HepG2 (cell line): ENCODE data around the gene MRPS7. TPM values are rescaled to one million over a fixed set of nuclear protein-coding genes. Genes with fewer than 3 reads are reported as not detected.

Experiments
- CENPT ChIP-seq: sonication (generic); formaldehyde crosslinking; IDR thresholded peaks from 2 replicates; pipeline ENCODE4 v1.8.0; 2022; ENCODE audit warnings: low read depth, mild to moderate bottlenecking, moderate library complexity, missing genetic modification reagents
- HDAC2 ChIP-seq: sonication (generic); formaldehyde crosslinking; IDR thresholded peaks from 2 replicates; pipeline ENCODE4 v1.4.0; 2020; ENCODE audit warnings: missing genetic modification reagents
- MED1 ChIP-seq: sonication (generic); formaldehyde crosslinking; IDR thresholded peaks from 2 replicates; pipeline ENCODE4 v1.4.0; 2020; ENCODE audit warnings: missing genetic modification reagents
- NFE2L2 ChIP-seq: fragments of 150-350 bp; IDR thresholded peaks from 2 replicates; pipeline ENCODE4 v1.6.1; 2014; ENCODE audit warnings: low read length
- SOX5 ChIP-seq: IDR thresholded peaks from 2 replicates; pipeline ENCODE4 v1.6.1; 2016; ENCODE audit warnings: borderline replicate concordance
- SRSF1 ChIP-seq: fragments of 200-400 bp; formaldehyde crosslinking; optimal IDR thresholded peaks from 2 replicates; pipeline ENCODE3; 2017; ENCODE audit warnings: mild to moderate bottlenecking, low read depth, low read length, moderate library complexity
- ZEB1 ChIP-seq: IDR thresholded peaks from 2 replicates; pipeline ENCODE4 v1.6.1; 2012; ENCODE audit warnings: mild to moderate bottlenecking, low read depth, inconsistent platforms; ENCODE audit not compliant: insufficient replicate concordance
- ZNF235 ChIP-seq: sonication (generic); formaldehyde crosslinking; IDR thresholded peaks from 2 replicates; pipeline ENCODE4 v1.8.1; 2023; ENCODE audit warnings: mild to moderate bottlenecking, missing genetic modification reagents, borderline replicate concordance
- ZNF251 ChIP-seq: sonication (generic); formaldehyde crosslinking; IDR thresholded peaks from 2 replicates; pipeline ENCODE4 v1.9.0; 2021; ENCODE audit warnings: mild to moderate bottlenecking, missing genetic modification reagents
- polyA plus RNA-seq, 8 experiments: library from polyadenylated mRNA; depleted of rRNA in 3 of 8; stranded (reverse) in 7 of 8; unstranded in 1 of 8; fragments of >200 nt; fragmentation: Illumina TruSeq in 4 of 8; extraction: Trizol in 4 of 8; gene quantifications; 2 replicates each; pipeline versions ENCODE4 v1.2.1 to v1.2.3, GENCODE V29; 2011 to 2016; ENCODE audit warnings: low read depth in 4 of 8, missing spikeins in 1 of 8, mixed read lengths in 1 of 8; ENCODE audit not compliant: insufficient read depth in 1 of 8
- total RNA-seq, 5 experiments: library from RNA; depleted of rRNA; stranded (reverse); fragments of >200 nt; fragmentation: Illumina TruSeq; extraction: Trizol; gene quantifications; 2 replicates each; pipeline ENCODE4 v1.2.3, GENCODE V29; 2016; ENCODE audit warnings: low read depth in 1 of 5
- TF ChIP-seq, protein P1 (sequence below): sonication (generic); formaldehyde crosslinking; IDR thresholded peaks from 2 replicates; pipeline ENCODE4 v1.5.1; 2020; ENCODE audit warnings: mild to moderate bottlenecking, missing genetic modification reagents, moderate library complexity
- TF ChIP-seq, protein P2 (sequence below): IDR thresholded peaks from 2 replicates; pipeline ENCODE4 v1.6.1; 2016; ENCODE audit warnings: low read depth, control low read depth
- TF ChIP-seq, protein P3 (sequence below): sonication (generic); formaldehyde crosslinking; conservative IDR thresholded peaks from 2 replicates; pipeline ENCODE4 v1.4.0; 2020; ENCODE audit warnings: mild to moderate bottlenecking, missing genetic modification reagents, moderate library complexity
- TF ChIP-seq, protein P4 (sequence below): sonication (generic); formaldehyde crosslinking; IDR thresholded peaks from 2 replicates; pipeline ENCODE4 v1.5.0; 2020; ENCODE audit warnings: mild to moderate bottlenecking, missing genetic modification reagents
- TF ChIP-seq, protein P5 (sequence below): sonication (generic); formaldehyde crosslinking; IDR thresholded peaks from 2 replicates; pipeline ENCODE4 v1.4.0; 2020; ENCODE audit warnings: missing genetic modification reagents
- TF ChIP-seq, protein P6 (sequence below): sonication (generic); formaldehyde crosslinking; IDR thresholded peaks from 2 replicates; pipeline ENCODE4 v1.5.1; 2020; ENCODE audit warnings: missing genetic modification reagents, mild to moderate bottlenecking, borderline replicate concordance

The MRPS7 gene
- total and polyA plus RNA-seq, 2 of the 13 experiments (the other 11 are each of a cell fraction or from before 2014, with no cell fraction given), result 97.0 to 162 TPM

DNA sequence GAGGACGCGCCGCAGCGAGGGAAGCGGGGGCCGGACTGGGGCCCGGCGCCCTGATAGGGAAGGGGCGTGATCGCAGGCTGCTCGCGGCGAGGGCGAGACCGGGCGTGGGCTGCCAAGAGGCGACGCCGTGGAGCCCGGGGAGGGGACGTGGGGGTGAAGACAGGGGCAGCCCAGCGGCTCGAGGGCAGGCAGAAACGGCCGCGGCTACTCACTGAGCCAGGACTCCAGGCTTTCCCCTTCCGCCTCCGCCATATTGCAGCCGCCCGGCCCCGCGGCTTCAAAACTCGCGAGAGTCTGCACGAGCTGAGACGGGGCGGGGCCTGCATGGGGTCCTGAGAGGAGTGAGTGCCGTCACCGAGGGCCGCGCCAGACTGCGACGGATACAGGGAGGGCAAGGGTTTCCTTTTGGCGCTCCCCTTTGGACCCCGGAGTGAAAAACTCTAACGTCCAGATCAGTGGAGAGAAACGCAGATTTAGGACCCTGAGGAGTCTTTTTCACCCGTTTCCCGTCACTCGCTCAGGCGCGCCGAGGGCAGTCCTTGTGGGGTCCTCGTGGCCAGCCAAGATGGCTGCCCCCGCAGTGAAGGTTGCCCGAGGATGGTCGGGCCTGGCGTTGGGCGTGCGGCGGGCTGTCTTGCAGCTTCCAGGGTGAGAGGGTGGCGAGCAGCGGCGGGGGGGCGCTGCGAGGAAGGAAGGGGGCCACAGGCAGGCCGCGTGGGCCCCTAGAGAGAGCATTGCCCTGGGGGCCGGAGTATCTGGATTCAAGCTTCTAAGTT is at the start of gene MRPS7, which contains the start of gene GGA3 (continued):
- TF ChIP-seq, protein P1, sequence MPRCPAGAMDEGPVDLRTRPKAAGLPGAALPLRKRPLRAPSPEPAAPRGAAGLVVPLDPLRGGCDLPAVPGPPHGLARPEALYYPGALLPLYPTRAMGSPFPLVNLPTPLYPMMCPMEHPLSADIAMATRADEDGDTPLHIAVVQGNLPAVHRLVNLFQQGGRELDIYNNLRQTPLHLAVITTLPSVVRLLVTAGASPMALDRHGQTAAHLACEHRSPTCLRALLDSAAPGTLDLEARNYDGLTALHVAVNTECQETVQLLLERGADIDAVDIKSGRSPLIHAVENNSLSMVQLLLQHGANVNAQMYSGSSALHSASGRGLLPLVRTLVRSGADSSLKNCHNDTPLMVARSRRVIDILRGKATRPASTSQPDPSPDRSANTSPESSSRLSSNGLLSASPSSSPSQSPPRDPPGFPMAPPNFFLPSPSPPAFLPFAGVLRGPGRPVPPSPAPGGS, result peak; percentile 78
- TF ChIP-seq SOX5 (CRISPR knock-in tag), result peak; percentile 40; the same call in 1 of the 2 replicates
- TF ChIP-seq, protein P2, sequence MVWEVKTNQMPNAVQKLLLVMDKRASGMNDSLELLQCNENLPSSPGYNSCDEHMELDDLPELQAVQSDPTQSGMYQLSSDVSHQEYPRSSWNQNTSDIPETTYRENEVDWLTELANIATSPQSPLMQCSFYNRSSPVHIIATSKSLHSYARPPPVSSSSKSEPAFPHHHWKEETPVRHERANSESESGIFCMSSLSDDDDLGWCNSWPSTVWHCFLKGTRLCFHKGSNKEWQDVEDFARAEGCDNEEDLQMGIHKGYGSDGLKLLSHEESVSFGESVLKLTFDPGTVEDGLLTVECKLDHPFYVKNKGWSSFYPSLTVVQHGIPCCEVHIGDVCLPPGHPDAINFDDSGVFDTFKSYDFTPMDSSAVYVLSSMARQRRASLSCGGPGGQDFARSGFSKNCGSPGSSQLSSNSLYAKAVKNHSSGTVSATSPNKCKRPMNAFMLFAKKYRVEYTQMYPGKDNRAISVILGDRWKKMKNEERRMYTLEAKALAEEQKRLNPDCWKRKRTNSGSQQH (CRISPR knock-in tag), result 0 out of 2 replicates have a peak, but pooled peaks have one; percentile 20
- TF ChIP-seq HDAC2 (CRISPR knock-in tag), result peak; percentile 13; the same call in 1 of the 2 replicates
- TF ChIP-seq ZEB1, result no peak
- TF ChIP-seq, protein P3, sequence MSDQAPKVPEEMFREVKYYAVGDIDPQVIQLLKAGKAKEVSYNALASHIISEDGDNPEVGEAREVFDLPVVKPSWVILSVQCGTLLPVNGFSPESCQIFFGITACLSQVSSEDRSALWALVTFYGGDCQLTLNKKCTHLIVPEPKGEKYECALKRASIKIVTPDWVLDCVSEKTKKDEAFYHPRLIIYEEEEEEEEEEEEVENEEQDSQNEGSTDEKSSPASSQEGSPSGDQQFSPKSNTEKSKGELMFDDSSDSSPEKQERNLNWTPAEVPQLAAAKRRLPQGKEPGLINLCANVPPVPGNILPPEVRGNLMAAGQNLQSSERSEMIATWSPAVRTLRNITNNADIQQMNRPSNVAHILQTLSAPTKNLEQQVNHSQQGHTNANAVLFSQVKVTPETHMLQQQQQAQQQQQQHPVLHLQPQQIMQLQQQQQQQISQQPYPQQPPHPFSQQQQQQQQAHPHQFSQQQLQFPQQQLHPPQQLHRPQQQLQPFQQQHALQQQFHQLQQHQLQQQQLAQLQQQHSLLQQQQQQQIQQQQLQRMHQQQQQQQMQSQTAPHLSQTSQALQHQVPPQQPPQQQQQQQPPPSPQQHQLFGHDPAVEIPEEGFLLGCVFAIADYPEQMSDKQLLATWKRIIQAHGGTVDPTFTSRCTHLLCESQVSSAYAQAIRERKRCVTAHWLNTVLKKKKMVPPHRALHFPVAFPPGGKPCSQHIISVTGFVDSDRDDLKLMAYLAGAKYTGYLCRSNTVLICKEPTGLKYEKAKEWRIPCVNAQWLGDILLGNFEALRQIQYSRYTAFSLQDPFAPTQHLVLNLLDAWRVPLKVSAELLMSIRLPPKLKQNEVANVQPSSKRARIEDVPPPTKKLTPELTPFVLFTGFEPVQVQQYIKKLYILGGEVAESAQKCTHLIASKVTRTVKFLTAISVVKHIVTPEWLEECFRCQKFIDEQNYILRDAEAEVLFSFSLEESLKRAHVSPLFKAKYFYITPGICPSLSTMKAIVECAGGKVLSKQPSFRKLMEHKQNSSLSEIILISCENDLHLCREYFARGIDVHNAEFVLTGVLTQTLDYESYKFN (CRISPR knock-in tag), result peak; percentile 39
- TF ChIP-seq, protein P4, sequence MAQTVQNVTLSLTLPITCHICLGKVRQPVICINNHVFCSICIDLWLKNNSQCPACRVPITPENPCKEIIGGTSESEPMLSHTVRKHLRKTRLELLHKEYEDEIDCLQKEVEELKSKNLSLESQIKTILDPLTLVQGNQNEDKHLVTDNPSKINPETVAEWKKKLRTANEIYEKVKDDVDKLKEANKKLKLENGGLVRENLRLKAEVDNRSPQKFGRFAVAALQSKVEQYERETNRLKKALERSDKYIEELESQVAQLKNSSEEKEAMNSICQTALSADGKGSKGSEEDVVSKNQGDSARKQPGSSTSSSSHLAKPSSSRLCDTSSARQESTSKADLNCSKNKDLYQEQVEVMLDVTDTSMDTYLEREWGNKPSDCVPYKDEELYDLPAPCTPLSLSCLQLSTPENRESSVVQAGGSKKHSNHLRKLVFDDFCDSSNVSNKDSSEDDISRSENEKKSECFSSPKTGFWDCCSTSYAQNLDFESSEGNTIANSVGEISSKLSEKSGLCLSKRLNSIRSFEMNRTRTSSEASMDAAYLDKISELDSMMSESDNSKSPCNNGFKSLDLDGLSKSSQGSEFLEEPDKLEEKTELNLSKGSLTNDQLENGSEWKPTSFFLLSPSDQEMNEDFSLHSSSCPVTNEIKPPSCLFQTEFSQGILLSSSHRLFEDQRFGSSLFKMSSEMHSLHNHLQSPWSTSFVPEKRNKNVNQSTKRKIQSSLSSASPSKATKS (CRISPR knock-in tag), result no peak
- no peak for TF ChIP-seq NFE2L2
- TF ChIP-seq SRSF1, result peak; percentile 91
- peak; percentile 24; the same call in 1 of the 2 replicates for TF ChIP-seq CENPT
- peak; percentile 16; the same call in 1 of the 2 replicates for TF ChIP-seq ZNF251 (CRISPR knock-in tag)
- peak; percentile 42 for TF ChIP-seq MED1
- TF ChIP-seq ZNF235 (CRISPR knock-in tag), result 0 out of 2 replicates have a peak, but pooled peaks have one; percentile 65
- TF ChIP-seq, protein P5, sequence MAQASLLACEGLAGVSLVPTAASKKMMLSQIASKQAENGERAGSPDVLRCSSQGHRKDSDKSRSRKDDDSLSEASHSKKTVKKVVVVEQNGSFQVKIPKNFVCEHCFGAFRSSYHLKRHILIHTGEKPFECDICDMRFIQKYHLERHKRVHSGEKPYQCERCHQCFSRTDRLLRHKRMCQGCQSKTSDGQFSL (CRISPR knock-in tag), result no peak
- TF ChIP-seq, protein P6, sequence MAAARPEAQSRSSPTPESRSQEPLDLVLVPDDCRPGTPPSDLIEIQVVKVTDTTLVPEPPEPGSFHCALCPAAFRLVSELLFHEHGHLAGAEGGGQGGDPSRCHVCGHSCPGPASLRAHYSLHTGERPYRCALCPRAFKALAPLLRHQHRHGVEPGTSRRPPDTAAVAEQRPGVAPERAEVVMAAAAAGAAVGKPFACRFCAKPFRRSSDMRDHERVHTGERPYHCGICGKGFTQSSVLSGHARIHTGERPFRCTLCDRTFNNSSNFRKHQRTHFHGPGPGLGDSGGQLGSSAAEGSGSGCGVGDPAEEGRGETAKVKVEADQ (CRISPR knock-in tag), result no peak; the same call in 1 of the 2 replicates
